Heart left ventricle (tissue), 13 donors: ENCODE data around the gene USP13.

Source experiments
- POLR2A ChIP-seq, 2 donors: fragments of 450-650 bp; IDR thresholded peaks; one replicate each; pipeline ENCODE4 v1.6.1; 2017; ENCODE audit warnings: antibody characterized with exemption in 2 of 2, mild to moderate bottlenecking in 2 of 2, moderate library complexity in 2 of 2
- TF ChIP-seq, protein P1 (sequence below), 12 donors: fragments of 200-600 bp; sonication (generic) in 4 of 12; IDR thresholded peaks; one replicate each; pipeline versions ENCODE4 v1.5.0 to v1.8.0; 2018 to 2022; ENCODE audit warnings: antibody characterized with exemption in 12 of 12, mild to moderate bottlenecking in 5 of 12
- donor health status: ischemic (EF 13 %, LVEDD 7.1; RV severe dilation, severe dysfunction).
- donor health status: DM: no; HTN: yes; CAD: no.
- donor health status: DM: no; HTN: no; CAD: no.
- donor health status: ischemic (EF 25% LVEDD 6.9; RV normal size, moderate dysfunction).
- donor health status: ischemic (EF 25% LVEDD 5.7; RV mildly dilated, moderate dysfunction).
- donor health status: ischemic (EF 35%, LVEDD 5.7; RV mildly dilated, moderate dysfunction).
- donor health status: nonischemic (EF 11% LVEDD 7.7; RV severe dilation, severe dysfunction).
- donor health status: DM: yes; HTN: yes; CAD: no.
- donor health status: PGD.
- donor health status: ischemic (EF 29% LVEDD 5.4; RV normal size, mild dysfunction).
- donor health status: nonischemic (EF 23%, LVEDD 6.1; RV moderate dilation, normal function).

DNA sequence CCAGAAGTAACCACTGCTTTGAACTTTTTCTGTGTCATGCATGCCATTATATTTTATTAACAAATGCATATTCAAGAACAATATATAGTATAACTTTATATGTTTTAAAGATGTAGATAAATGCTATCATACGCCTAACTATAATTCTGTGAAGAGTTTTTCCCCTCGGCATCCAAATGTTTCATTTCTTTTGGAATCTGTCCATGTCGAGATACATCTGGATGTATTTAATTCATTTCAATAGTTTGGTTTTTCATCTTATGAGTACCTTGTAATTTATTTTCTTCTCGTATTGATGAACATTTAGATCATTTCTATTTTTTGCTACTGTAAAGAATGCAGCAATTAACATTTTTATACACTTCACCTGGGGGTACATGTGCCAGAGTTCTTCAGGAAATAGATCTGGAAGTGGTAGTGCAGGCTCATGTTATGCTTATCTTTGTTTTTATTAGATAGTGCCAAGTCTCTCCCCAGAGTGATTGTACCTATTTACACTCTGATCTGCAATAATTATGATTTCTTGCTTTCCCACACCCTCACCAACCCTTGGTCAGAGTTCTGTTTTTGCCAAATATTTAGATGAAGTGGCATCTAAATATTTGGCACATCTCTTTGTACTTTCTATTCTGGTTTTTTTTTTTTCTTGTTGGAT is 29.7 kb downstream of the USP13 start:
- TF ChIP-seq, protein P1, sequence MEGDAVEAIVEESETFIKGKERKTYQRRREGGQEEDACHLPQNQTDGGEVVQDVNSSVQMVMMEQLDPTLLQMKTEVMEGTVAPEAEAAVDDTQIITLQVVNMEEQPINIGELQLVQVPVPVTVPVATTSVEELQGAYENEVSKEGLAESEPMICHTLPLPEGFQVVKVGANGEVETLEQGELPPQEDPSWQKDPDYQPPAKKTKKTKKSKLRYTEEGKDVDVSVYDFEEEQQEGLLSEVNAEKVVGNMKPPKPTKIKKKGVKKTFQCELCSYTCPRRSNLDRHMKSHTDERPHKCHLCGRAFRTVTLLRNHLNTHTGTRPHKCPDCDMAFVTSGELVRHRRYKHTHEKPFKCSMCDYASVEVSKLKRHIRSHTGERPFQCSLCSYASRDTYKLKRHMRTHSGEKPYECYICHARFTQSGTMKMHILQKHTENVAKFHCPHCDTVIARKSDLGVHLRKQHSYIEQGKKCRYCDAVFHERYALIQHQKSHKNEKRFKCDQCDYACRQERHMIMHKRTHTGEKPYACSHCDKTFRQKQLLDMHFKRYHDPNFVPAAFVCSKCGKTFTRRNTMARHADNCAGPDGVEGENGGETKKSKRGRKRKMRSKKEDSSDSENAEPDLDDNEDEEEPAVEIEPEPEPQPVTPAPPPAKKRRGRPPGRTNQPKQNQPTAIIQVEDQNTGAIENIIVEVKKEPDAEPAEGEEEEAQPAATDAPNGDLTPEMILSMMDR (IDR thresholded peaks at IDR 0.05), result no peak
- no peak for TF ChIP-seq POLR2A (IDR thresholded peaks at IDR 0.05)
